WTC11 (cell line): ENCODE measurements around the gene GADD45B. TPM values are rescaled to one million over a fixed set of nuclear protein-coding genes. Genes with fewer than 3 reads are reported as not detected.

Experiments
- ATAC-seq: fragments of 200-7000 bp; cut with Tn5 transposase; 2 replicates; pipeline ENCODE4 v1.10.0; 2021; ENCODE audit warnings: mild to moderate bottlenecking, moderate library complexity
- CTCF ChIA-PET: fragments of 300-600 bp; sonication (Branson Sonifier 250); formaldehyde crosslinking; loops from one replicate; lab custom pipeline; 2021; ENCODE audit warnings: antibody characterized with exemption; lab: Charles Lee
- POLR2A ChIA-PET: fragments of 350-600 bp; sonication (Branson Sonifier 250); formaldehyde crosslinking; loops from one replicate; lab custom pipeline; 2021; ENCODE audit warnings: antibody characterized with exemption; lab: Charles Lee
- DNase-seq: peaks from one replicate; pipeline ENCODE4 v3.0.0; 2021; ENCODE audit warnings: low spot score
- H3K27ac Mint-ChIP-seq: 2 replicates; pipeline ENCODE4 v1.8.0; 2021; ENCODE audit warnings: mixed read lengths
- H3K27me3 Mint-ChIP-seq: 2 replicates; pipeline ENCODE4 v1.8.0; 2021; ENCODE audit warnings: low read depth, mild to moderate bottlenecking, moderate library complexity, mixed read lengths
- H3K36me3 Mint-ChIP-seq: 2 replicates; pipeline ENCODE4 v1.8.0; 2021; ENCODE audit warnings: mixed read lengths
- H3K4me1 Mint-ChIP-seq: 2 replicates; pipeline ENCODE4 v1.8.0; 2022; ENCODE audit warnings: mixed read lengths
- H3K4me3 Mint-ChIP-seq: 2 replicates; pipeline ENCODE4 v1.8.0; 2021; ENCODE audit warnings: mild to moderate bottlenecking, moderate library complexity, mixed read lengths
- H3K9me3 Mint-ChIP-seq: 2 replicates; pipeline ENCODE4 v1.8.0; 2021; ENCODE audit warnings: mixed read lengths
- ARID4B ChIP-seq: sonication (generic); formaldehyde crosslinking; IDR thresholded peaks from 2 replicates; pipeline ENCODE4 v1.8.0; 2023; ENCODE audit warnings: missing genetic modification reagents, mild to moderate bottlenecking, borderline replicate concordance
- ATF1 ChIP-seq: sonication (generic); formaldehyde crosslinking; IDR thresholded peaks from 2 replicates; pipeline ENCODE4 v1.8.1; 2023; ENCODE audit warnings: mild to moderate bottlenecking, moderate library complexity, missing genetic modification reagents
- ATF3 ChIP-seq: sonication (generic); formaldehyde crosslinking; conservative IDR thresholded peaks from 2 replicates; pipeline ENCODE4 v1.8.1; 2022; ENCODE audit warnings: mild to moderate bottlenecking, missing genetic modification reagents
- ATF6 ChIP-seq: sonication (generic); formaldehyde crosslinking; IDR thresholded peaks from 2 replicates; pipeline ENCODE4 v1.8.1; 2023; ENCODE audit warnings: mild to moderate bottlenecking, missing genetic modification reagents
- CREB1 ChIP-seq: sonication (generic); formaldehyde crosslinking; IDR thresholded peaks from 2 replicates; pipeline ENCODE4 v1.8.0; 2023; ENCODE audit warnings: mild to moderate bottlenecking, missing genetic modification reagents
- E2F1 ChIP-seq: sonication (generic); formaldehyde crosslinking; IDR thresholded peaks from 2 replicates; pipeline ENCODE4 v1.8.0; 2022; ENCODE audit warnings: mild to moderate bottlenecking, missing genetic modification reagents
- ERG ChIP-seq: fragments of 250-450 bp; sonication (Bioruptor Pico); IDR thresholded peaks from 2 replicates; pipeline ENCODE4 v1.8.0; 2021; ENCODE audit warnings: mild to moderate bottlenecking
- ESRRA ChIP-seq: sonication (generic); formaldehyde crosslinking; IDR thresholded peaks from 2 replicates; pipeline ENCODE4 v1.8.1; 2022; ENCODE audit warnings: mild to moderate bottlenecking, missing genetic modification reagents, borderline replicate concordance
- GABPB1 ChIP-seq: sonication (generic); formaldehyde crosslinking; IDR thresholded peaks from 2 replicates; pipeline ENCODE4 v1.8.1; 2023; ENCODE audit warnings: mild to moderate bottlenecking, missing genetic modification reagents
- GTF2I ChIP-seq: fragments of 250-450 bp; sonication (Bioruptor Pico); conservative IDR thresholded peaks from 2 replicates; pipeline ENCODE4 v1.4.0; 2021; ENCODE audit warnings: mild to moderate bottlenecking
- IRF1 ChIP-seq: sonication (generic); formaldehyde crosslinking; IDR thresholded peaks from 2 replicates; pipeline ENCODE4 v1.8.0; 2023; ENCODE audit warnings: missing genetic modification reagents
- NR2C2 ChIP-seq: sonication (generic); formaldehyde crosslinking; IDR thresholded peaks from 2 replicates; pipeline ENCODE4 v1.8.0; 2022; ENCODE audit warnings: mild to moderate bottlenecking, missing genetic modification reagents
- SMAD4 ChIP-seq: sonication (generic); formaldehyde crosslinking; IDR thresholded peaks from 2 replicates; pipeline ENCODE4 v1.8.0; 2022; ENCODE audit warnings: mild to moderate bottlenecking, missing genetic modification reagents
- TCF7 ChIP-seq: sonication (generic); formaldehyde crosslinking; IDR thresholded peaks from 2 replicates; pipeline ENCODE4 v1.8.0; 2022; ENCODE audit warnings: mild to moderate bottlenecking, low read depth, missing genetic modification reagents, moderate library complexity
- TEAD1 ChIP-seq: sonication (generic); formaldehyde crosslinking; IDR thresholded peaks from 2 replicates; pipeline ENCODE4 v1.8.0; 2022; ENCODE audit warnings: mild to moderate bottlenecking, missing genetic modification reagents
- ZNF219 ChIP-seq: sonication (generic); formaldehyde crosslinking; IDR thresholded peaks from 2 replicates; pipeline ENCODE4 v1.8.0; 2023; ENCODE audit warnings: missing genetic modification reagents, mild to moderate bottlenecking, borderline replicate concordance
- ZNF423 ChIP-seq: fragments of 250-450 bp; sonication (Bioruptor Pico); IDR thresholded peaks from 2 replicates; pipeline ENCODE4 v2.1.2; 2022; ENCODE audit warnings: mild to moderate bottlenecking, moderate library complexity
- total RNA-seq: library from RNA; stranded (reverse); gene quantifications from 3 replicates; pipeline ENCODE4 v1.2.3, GENCODE V29; 2021

The GADD45B gene
- total RNA-seq, 1 experiment from 2014 or later: 17.9 TPM

- no peak for TF ChIP-seq TEAD1
Measured at GRCh38 chr19:2438178-2438577, 37.7 kb upstream of the GADD45B start (continued).

- no peaks in the 10 kb centered on the region for H3K9me3 Mint-ChIP-seq
- H3K4me1 Mint-ChIP-seq: no peaks in the 10 kb centered on the region
- no peak overlapping the region for H3K4me3 Mint-ChIP-seq
- no peaks in the 10 kb centered on the region for H3K27me3 Mint-ChIP-seq
- CTCF ChIA-PET: interaction anchor here (1.0 kb wide), 1 partner anchor 171 kb away, joined by 3 read pairs; no protein-coding TSS in a partner anchor
- DNase-seq (no peak), ATAC-seq (no peak)
- peaks cover 26% of the 10 kb centered on the region for H3K36me3 Mint-ChIP-seq
- H3K27ac Mint-ChIP-seq: peak overlapping the region; percentile 7; the same call in 1 of the 2 replicates
- TF ChIP-seq E2F1 (CRISPR knock-in tag) (no peak), NR2C2 (CRISPR knock-in tag) (no peak), ESRRA (CRISPR knock-in tag) (no peak), TCF7 (no peak), ATF6 (CRISPR knock-in tag) (no peak), GTF2I (no peak), ATF3 (no peak), ATF1 (CRISPR knock-in tag) (no peak), GABPB1 (CRISPR knock-in tag) (no peak)
- POLR2A ChIA-PET: no interaction called here
Measured at GRCh38 chr19:2440515-2440914, 35.4 kb upstream of the GADD45B start.

GRCh38 chr19:2441096-2441752 lies 34.7 kb upstream of the GADD45B start:
- ChIA-PET POLR2A (no interaction called here), CTCF (interaction anchor here (1.0 kb wide), 1 partner anchor 170 kb away, joined by 3 read pairs; no protein-coding TSS in a partner anchor)
- DNase-seq: no peak
- TF ChIP-seq ZNF423 (CRISPR knock-in tag) (no peak), ATF6 (CRISPR knock-in tag) (no peak)
- H3K27me3 Mint-ChIP-seq: no peaks in the 10 kb centered on the region
- ATAC-seq: no peak
- H3K4me3 Mint-ChIP-seq: no peak overlapping the region
- H3K4me1 Mint-ChIP-seq: no peaks in the 10 kb centered on the region
- H3K36me3 Mint-ChIP-seq: peaks cover 23% of the 10 kb centered on the region
- H3K27ac Mint-ChIP-seq: no peak overlapping the region
- H3K9me3 Mint-ChIP-seq: no peaks in the 10 kb centered on the region

GRCh38 chr19:2443116-2443784 lies 32.7 kb upstream of the GADD45B start:
- no peaks in the 10 kb centered on the region for H3K27me3 Mint-ChIP-seq
- ATAC-seq (no peak), DNase-seq (no peak)
- H3K4me1 Mint-ChIP-seq: peaks cover 6% of the 10 kb centered on the region
- POLR2A ChIA-PET: interaction anchor here (1.0 kb wide), 1 partner anchor 14 kb away, joined by 5 read pairs; no protein-coding TSS in a partner anchor
- no peak overlapping the region for H3K4me3 Mint-ChIP-seq
- CTCF ChIA-PET: no interaction called here
- H3K27ac Mint-ChIP-seq: no peak overlapping the region
- no peaks in the 10 kb centered on the region for H3K9me3 Mint-ChIP-seq
- peaks cover 16% of the 10 kb centered on the region for H3K36me3 Mint-ChIP-seq
- TF ChIP-seq IRF1 (CRISPR knock-in tag): no peak
- no peak for TF ChIP-seq ZNF219 (CRISPR knock-in tag)
- TF ChIP-seq ARID4B (CRISPR knock-in tag): no peak
- no peak for TF ChIP-seq ERG
- no peak for TF ChIP-seq CREB1
- no peak for TF ChIP-seq SMAD4 (CRISPR knock-in tag)
